Liver (tissue), 9 donors: Measurements from ENCODE around the gene GTPBP10. TPM values are rescaled to one million over a fixed set of nuclear protein-coding genes. Genes with fewer than 3 reads are reported as not detected.

Experiments
- DNase-seq: peaks from one replicate; pipeline ENCODE4 v3.0.0-alpha.2; 2017; ENCODE audit warnings: low spot score
- H3K27ac ChIP-seq, 2 donors: one replicate each; pipeline ENCODE4 v1.7.0; 2013; ENCODE audit warnings: inconsistent platforms in 2 of 2, low read length in 2 of 2, control low read depth in 1 of 2, low read depth in 1 of 2, mild to moderate bottlenecking in 1 of 2
- H3K27me3 ChIP-seq, 4 donors: one replicate each; pipeline versions ENCODE4 v1.6.1 to v1.7.0; 2013; ENCODE audit warnings: low read length in 3 of 4, inconsistent platforms in 1 of 4, mild to moderate bottlenecking in 1 of 4, moderate library complexity in 1 of 4; ENCODE audit not compliant: control insufficient read depth in 4 of 4, insufficient read depth in 4 of 4
- H3K36me3 ChIP-seq, 4 donors: one replicate each; pipeline versions ENCODE4 v1.6.1 to v1.7.0; 2013; ENCODE audit warnings: low read length in 3 of 4, mild to moderate bottlenecking in 3 of 4, low read depth in 1 of 4, moderate library complexity in 1 of 4; ENCODE audit not compliant: control insufficient read depth in 4 of 4, insufficient read depth in 3 of 4
- H3K4me1 ChIP-seq, 4 donors: one replicate each; pipeline versions ENCODE4 v1.6.1 to v1.7.0; 2013; ENCODE audit warnings: low read length in 3 of 4, mild to moderate bottlenecking in 3 of 4, moderate library complexity in 1 of 4; ENCODE audit not compliant: control insufficient read depth in 4 of 4, insufficient read depth in 4 of 4
- H3K4me3 ChIP-seq, 3 donors: one replicate each; pipeline versions ENCODE4 v1.6.1 to v1.7.0; 2013; ENCODE audit warnings: low read length in 3 of 3, control low read depth in 1 of 3, low read depth in 1 of 3, mild to moderate bottlenecking in 1 of 3
- H3K9ac ChIP-seq, 2 donors: one replicate each; pipeline ENCODE4 v1.7.0; 2013; ENCODE audit warnings: low read length in 2 of 2, mild to moderate bottlenecking in 2 of 2, moderate library complexity in 2 of 2, control low read depth in 1 of 2, low read depth in 1 of 2
- H3K9me3 ChIP-seq, 4 donors: one replicate each; pipeline versions ENCODE4 v1.6.1 to v1.7.0; 2013; ENCODE audit warnings: low read length in 3 of 4; ENCODE audit not compliant: control insufficient read depth in 4 of 4
- EGR1 ChIP-seq, 2 donors: IDR thresholded peaks; 2 replicates each; pipeline ENCODE4 v1.6.1; 2016 to 2018; ENCODE audit warnings: antibody characterized with exemption in 2 of 2, low read depth in 2 of 2
- FOXA1 ChIP-seq: IDR thresholded peaks from 2 replicates; pipeline ENCODE4 v1.6.1; 2016; ENCODE audit warnings: antibody characterized with exemption
- FOXA2 ChIP-seq: IDR thresholded peaks from 2 replicates; pipeline ENCODE4 v1.6.1; 2016; ENCODE audit warnings: antibody characterized with exemption
- GABPA ChIP-seq, 2 donors: IDR thresholded peaks in 1 of 2; conservative IDR thresholded peaks in 1 of 2; 2 replicates each; pipeline ENCODE4 v1.6.1; 2016; ENCODE audit warnings: antibody characterized with exemption in 2 of 2, mild to moderate bottlenecking in 1 of 2, moderate library complexity in 1 of 2
- HNF4A ChIP-seq, 2 donors: conservative IDR thresholded peaks; 2 replicates each; pipeline ENCODE4 v1.6.1; 2016; ENCODE audit warnings: antibody characterized with exemption in 2 of 2, mild to moderate bottlenecking in 2 of 2
- HNF4G ChIP-seq: IDR thresholded peaks from 2 replicates; pipeline ENCODE4 v1.6.1; 2016; ENCODE audit warnings: antibody characterized with exemption
- JUND ChIP-seq, 2 donors: IDR thresholded peaks; 2 replicates each; pipeline ENCODE4 v1.6.1; 2016; ENCODE audit warnings: antibody characterized with exemption in 2 of 2
- NR2F2 ChIP-seq: IDR thresholded peaks from 2 replicates; pipeline ENCODE4 v1.6.1; 2016; ENCODE audit warnings: antibody characterized with exemption
- RAD21 ChIP-seq, 2 donors: IDR thresholded peaks; 2 replicates each; pipeline ENCODE4 v1.6.1; 2016; ENCODE audit warnings: antibody characterized with exemption in 2 of 2, mild to moderate bottlenecking in 2 of 2
- RXRA ChIP-seq, 2 donors: IDR thresholded peaks; 2 replicates each; pipeline ENCODE4 v1.6.1; 2017 to 2018; ENCODE audit warnings: antibody characterized with exemption in 2 of 2, mild to moderate bottlenecking in 1 of 2
- SP1 ChIP-seq: IDR thresholded peaks from 2 replicates; pipeline ENCODE4 v1.6.1; 2018; ENCODE audit warnings: antibody characterized with exemption, mild to moderate bottlenecking
- TAF1 ChIP-seq: conservative IDR thresholded peaks from 2 replicates; pipeline ENCODE4 v1.6.1; 2016; ENCODE audit warnings: antibody characterized with exemption, mild to moderate bottlenecking
- YY1 ChIP-seq: IDR thresholded peaks from 2 replicates; pipeline ENCODE4 v1.6.1; 2016; ENCODE audit warnings: antibody characterized with exemption, mild to moderate bottlenecking
- WGBS: extraction: QIAGEN DNeasy Blood & Tissue Kit; methylation state at CpG from one replicate; pipeline ENCODE4 v1.1.7; 2013; 5-methylcytosine and 5-hydroxymethylcytosine counted together
- polyA plus RNA-seq, 2 donors: library from polyadenylated mRNA; stranded (reverse) in 1 of 2; unstranded in 1 of 2; fragments of 200-250 nt in 1 of 2; fragments of >200 nt in 1 of 2; fragmentation: Nextera tagmentation in 1 of 2; extraction: Ambion mirVana in 1 of 2; gene quantifications; one replicate each; pipeline versions ENCODE4 v1.2.1 to v1.2.3, GENCODE V29; 2013 to 2015
- total RNA-seq, 2 donors: library from RNA; depleted of rRNA; stranded (reverse); fragments of >200 nt; gene quantifications; one replicate each; pipeline ENCODE4 v1.2.3, GENCODE V29; 2014
- TF ChIP-seq, protein P1 (sequence below): IDR thresholded peaks from 2 replicates; pipeline ENCODE4 v1.6.1; 2016; ENCODE audit warnings: antibody characterized with exemption, mild to moderate bottlenecking
- TF ChIP-seq, protein P2 (sequence below): IDR thresholded peaks from 2 replicates; pipeline ENCODE4 v1.6.1; 2016; ENCODE audit warnings: antibody characterized with exemption
- TF ChIP-seq, protein P3 (sequence below): IDR thresholded peaks from 2 replicates; pipeline ENCODE4 v1.6.1; 2016; ENCODE audit warnings: antibody characterized with exemption
- TF ChIP-seq, protein P4 (sequence below): fragments of 150-350 bp; IDR thresholded peaks from 2 replicates; pipeline ENCODE4 v1.5.1; 2017; ENCODE audit warnings: improper control_type of control experiment, low read depth, low read length; ENCODE audit not compliant: missing input control
- TF ChIP-seq, protein P5 (sequence below): IDR thresholded peaks from 2 replicates; pipeline ENCODE4 v1.6.1; 2016; ENCODE audit warnings: antibody characterized with exemption
- donor health status: healthy.
- donor health status: healthy.
- donor health status: healthy.
- donor health status: healthy.
- donor health status: healthy.

The GTPBP10 gene
- total and polyA plus RNA-seq, 4 donors: 6.5 to 18.9 (median 12.2) TPM

DNA sequence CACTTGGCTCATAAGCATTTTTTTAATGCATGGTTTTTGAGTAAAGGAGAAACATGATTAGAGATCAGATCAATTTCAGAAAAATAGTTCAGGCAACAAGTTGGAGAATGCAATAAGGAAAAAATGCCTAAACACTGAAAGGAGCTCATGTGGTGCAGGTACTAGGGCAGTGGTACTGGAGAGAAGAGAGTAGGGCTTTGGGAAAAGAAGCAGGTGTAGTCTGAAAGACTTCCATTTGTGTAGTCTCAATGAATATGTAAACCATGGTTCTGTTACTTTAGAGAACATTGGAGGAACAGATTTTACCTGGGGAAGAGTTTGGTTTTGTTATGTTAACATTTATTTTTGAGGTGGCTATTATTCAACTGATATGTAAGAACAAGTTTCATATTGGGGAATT is 5.5 kb downstream of the GTPBP10 start (continued):
- TF ChIP-seq, protein P1, sequence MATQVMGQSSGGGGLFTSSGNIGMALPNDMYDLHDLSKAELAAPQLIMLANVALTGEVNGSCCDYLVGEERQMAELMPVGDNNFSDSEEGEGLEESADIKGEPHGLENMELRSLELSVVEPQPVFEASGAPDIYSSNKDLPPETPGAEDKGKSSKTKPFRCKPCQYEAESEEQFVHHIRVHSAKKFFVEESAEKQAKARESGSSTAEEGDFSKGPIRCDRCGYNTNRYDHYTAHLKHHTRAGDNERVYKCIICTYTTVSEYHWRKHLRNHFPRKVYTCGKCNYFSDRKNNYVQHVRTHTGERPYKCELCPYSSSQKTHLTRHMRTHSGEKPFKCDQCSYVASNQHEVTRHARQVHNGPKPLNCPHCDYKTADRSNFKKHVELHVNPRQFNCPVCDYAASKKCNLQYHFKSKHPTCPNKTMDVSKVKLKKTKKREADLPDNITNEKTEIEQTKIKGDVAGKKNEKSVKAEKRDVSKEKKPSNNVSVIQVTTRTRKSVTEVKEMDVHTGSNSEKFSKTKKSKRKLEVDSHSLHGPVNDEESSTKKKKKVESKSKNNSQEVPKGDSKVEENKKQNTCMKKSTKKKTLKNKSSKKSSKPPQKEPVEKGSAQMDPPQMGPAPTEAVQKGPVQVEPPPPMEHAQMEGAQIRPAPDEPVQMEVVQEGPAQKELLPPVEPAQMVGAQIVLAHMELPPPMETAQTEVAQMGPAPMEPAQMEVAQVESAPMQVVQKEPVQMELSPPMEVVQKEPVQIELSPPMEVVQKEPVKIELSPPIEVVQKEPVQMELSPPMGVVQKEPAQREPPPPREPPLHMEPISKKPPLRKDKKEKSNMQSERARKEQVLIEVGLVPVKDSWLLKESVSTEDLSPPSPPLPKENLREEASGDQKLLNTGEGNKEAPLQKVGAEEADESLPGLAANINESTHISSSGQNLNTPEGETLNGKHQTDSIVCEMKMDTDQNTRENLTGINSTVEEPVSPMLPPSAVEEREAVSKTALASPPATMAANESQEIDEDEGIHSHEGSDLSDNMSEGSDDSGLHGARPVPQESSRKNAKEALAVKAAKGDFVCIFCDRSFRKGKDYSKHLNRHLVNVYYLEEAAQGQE: no peak

DNA sequence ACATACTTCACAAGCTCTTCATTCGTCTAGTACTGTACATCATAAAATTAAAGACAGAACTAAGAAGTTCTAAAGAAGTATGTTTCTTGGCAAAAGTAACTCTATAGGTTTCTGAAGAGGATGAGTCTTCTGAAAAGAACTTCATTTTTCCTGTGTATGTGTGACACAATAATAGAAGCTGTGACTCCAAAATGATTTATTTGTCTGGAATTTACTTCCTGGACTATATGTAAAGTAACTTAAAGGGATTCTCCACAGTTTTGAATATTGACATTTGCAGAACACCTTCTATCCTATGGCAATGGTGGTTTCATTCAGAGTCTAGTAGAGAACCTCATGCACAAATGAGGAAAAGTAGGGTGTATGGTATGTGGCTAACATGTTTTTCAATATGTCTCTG is 36.9 kb downstream of the GTPBP10 start:
- H3K27me3 ChIP-seq: no peaks in the 10 kb centered on the region
- WGBS: 94% methylated on average over 1 of the region's 1 CpG
- H3K36me3 ChIP-seq: peaks cover 8 to 49% (median 33%) of the 10 kb centered on the region in 4 donors

DNA sequence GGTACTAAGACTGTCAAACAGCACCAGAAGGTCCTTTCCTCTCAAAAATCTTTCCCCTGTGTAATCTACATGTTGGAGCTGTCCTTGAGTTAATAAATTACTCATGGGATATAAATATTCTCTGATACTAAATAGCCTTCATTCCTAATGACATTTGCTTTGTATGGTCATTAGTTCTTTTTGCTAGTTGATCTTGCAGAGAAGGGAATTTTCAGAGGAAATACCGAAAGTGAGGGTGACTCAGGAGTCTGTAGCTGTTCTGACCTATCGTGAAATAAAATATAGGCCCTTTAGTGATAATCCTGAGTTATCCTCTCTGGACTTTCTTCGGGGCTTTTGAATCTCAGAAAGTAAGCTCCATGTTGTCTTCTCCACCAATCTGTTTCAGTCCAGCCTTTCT is 37.3 kb downstream of the GTPBP10 start:
- TF ChIP-seq, protein P2, sequence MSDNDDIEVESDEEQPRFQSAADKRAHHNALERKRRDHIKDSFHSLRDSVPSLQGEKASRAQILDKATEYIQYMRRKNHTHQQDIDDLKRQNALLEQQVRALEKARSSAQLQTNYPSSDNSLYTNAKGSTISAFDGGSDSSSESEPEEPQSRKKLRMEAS: no peak
- TF ChIP-seq FOXA2: no peak
- no peak for TF ChIP-seq HNF4G
- TF ChIP-seq TAF1: no peak
- no peak for TF ChIP-seq HNF4A (conservative IDR thresholded peaks at IDR 0.05)
- TF ChIP-seq YY1: no peak
- TF ChIP-seq, protein P3, sequence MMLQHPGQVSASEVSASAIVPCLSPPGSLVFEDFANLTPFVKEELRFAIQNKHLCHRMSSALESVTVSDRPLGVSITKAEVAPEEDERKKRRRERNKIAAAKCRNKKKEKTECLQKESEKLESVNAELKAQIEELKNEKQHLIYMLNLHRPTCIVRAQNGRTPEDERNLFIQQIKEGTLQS: no peak
- TF ChIP-seq, protein P4, sequence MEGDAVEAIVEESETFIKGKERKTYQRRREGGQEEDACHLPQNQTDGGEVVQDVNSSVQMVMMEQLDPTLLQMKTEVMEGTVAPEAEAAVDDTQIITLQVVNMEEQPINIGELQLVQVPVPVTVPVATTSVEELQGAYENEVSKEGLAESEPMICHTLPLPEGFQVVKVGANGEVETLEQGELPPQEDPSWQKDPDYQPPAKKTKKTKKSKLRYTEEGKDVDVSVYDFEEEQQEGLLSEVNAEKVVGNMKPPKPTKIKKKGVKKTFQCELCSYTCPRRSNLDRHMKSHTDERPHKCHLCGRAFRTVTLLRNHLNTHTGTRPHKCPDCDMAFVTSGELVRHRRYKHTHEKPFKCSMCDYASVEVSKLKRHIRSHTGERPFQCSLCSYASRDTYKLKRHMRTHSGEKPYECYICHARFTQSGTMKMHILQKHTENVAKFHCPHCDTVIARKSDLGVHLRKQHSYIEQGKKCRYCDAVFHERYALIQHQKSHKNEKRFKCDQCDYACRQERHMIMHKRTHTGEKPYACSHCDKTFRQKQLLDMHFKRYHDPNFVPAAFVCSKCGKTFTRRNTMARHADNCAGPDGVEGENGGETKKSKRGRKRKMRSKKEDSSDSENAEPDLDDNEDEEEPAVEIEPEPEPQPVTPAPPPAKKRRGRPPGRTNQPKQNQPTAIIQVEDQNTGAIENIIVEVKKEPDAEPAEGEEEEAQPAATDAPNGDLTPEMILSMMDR: no peak
- no peak for TF ChIP-seq RAD21 (IDR thresholded peaks at IDR 0.05)
- TF ChIP-seq, protein P1: no peak
- TF ChIP-seq NR2F2: no peak
- no peak for TF ChIP-seq SP1
- TF ChIP-seq EGR1 (IDR thresholded peaks at IDR 0.05; ENCODE audit: low read depth in 2 of 2): no peak
- TF ChIP-seq FOXA1: no peak
- no peak for TF ChIP-seq RXRA (IDR thresholded peaks at IDR 0.05)
- no peak for TF ChIP-seq JUND (IDR thresholded peaks at IDR 0.05)
- TF ChIP-seq, protein P5, sequence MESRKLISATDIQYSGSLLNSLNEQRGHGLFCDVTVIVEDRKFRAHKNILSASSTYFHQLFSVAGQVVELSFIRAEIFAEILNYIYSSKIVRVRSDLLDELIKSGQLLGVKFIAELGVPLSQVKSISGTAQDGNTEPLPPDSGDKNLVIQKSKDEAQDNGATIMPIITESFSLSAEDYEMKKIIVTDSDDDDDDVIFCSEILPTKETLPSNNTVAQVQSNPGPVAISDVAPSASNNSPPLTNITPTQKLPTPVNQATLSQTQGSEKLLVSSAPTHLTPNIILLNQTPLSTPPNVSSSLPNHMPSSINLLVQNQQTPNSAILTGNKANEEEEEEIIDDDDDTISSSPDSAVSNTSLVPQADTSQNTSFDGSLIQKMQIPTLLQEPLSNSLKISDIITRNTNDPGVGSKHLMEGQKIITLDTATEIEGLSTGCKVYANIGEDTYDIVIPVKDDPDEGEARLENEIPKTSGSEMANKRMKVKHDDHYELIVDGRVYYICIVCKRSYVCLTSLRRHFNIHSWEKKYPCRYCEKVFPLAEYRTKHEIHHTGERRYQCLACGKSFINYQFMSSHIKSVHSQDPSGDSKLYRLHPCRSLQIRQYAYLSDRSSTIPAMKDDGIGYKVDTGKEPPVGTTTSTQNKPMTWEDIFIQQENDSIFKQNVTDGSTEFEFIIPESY: no peak
- no peak for TF ChIP-seq GABPA (IDR thresholded peaks at IDR 0.05 in 1 of 2, conservative IDR thresholded peaks at IDR 0.05 in 1 of 2)
- no peaks in the 10 kb centered on the region for H3K27me3 ChIP-seq
- H3K9ac ChIP-seq: no peak overlapping the region
- no peak for DNase-seq
- peaks cover 7 to 45% (median 31%) of the 10 kb centered on the region in 4 donors for H3K36me3 ChIP-seq
- H3K4me1 ChIP-seq: no peaks in the 10 kb centered on the region
- H3K4me3 ChIP-seq: no peak overlapping the region
- H3K27ac ChIP-seq: no peak overlapping the region
- H3K9me3 ChIP-seq: no peaks in the 10 kb centered on the region
- 97% methylated on average over 3 of the region's 3 CpGs for WGBS

More for the DNA sequence above, 36.9 kb downstream of the GTPBP10 start:
- Histone ChIP-seq H3K9ac (no peak overlapping the region), H3K9me3 (no peaks in the 10 kb centered on the region), H3K27ac (no peak overlapping the region), H3K4me1 (no peaks in the 10 kb centered on the region), H3K4me3 (no peak overlapping the region)
- TF ChIP-seq SP1: no peak
- no peak for DNase-seq
